Middle frontal gyrus (tissue), 1 donor: ENCODE data around the gene SEC22C.
"Not testable (repeated sequence)": the region's sequence is repeated elsewhere in the genome, so short reads cannot be mapped to it uniquely, and the experiment has no call there.

Experiments
- DNase-seq: peaks from one replicate; pipeline ENCODE4 v3.0.0-alpha.2; 2015; ENCODE audit warnings: low spot score; ENCODE audit errors: extremely low spot score

The SEC22C gene, protein sequence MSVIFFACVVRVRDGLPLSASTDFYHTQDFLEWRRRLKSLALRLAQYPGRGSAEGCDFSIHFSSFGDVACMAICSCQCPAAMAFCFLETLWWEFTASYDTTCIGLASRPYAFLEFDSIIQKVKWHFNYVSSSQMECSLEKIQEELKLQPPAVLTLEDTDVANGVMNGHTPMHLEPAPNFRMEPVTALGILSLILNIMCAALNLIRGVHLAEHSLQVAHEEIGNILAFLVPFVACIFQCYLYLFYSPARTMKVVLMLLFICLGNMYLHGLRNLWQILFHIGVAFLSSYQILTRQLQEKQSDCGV

DNA sequence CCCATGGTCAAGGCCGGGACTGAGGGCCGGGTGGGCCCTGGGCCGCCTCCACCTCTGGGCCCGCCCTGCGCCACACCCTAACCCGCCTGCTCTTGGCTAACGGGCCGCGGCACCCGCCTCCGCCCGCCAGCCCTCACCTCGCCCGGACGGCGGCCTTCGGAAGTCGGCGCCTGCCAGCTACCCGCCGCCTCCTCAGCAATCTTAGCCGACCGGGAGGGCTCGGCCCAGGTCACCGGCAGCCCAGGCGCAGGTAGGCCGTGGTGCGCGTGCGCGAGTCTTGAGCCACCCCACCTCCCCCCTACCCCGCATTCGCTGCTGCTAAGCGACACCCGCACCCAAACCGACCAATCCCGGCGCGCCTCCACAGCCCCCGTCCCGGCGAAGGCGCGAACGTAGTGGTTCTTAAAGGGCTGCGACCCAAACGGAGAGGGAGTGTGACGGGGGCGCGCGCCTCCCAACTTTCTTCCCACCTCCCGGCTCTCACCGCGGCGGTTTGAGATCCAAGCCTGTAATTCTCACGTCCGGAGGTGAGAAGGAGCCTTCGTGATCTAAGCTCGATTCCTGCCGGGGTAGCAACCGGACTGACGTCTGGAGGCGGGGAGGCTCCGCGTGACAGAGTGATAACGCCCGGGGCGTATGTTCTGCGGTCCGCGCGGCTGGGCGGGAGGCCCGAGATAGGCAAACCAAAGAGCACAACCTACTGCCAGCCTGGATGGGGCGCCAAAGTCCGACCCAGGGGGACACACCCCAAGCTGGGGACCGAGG, at the start of gene SEC22C:
SEC22C (minus strand) TSS at position 259 of the 765 bp plus-strand sequence. CDS start 12,921 bp downstream, outside the sequence.
- DNase-seq: peak; percentile 86

DNA sequence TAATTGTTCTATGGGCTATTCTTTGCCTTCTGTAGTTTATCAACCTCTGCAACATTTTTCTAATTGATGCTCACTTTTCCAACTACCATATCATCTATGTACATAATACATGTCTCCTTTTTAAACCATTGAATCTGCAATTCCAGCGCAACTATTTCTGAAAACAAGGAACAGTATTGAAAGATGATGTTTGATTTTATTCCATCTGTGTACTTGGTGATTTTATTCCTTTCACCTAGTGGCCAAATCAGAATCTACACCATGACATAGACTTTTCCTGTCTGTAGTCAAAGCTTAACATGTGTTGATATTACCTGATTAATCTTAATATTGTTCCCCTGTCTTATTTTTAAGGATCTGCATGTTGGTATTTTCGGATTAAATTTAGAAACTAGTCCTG, 31.7 kb upstream of the SEC22C start:
- no peak for DNase-seq

DNA sequence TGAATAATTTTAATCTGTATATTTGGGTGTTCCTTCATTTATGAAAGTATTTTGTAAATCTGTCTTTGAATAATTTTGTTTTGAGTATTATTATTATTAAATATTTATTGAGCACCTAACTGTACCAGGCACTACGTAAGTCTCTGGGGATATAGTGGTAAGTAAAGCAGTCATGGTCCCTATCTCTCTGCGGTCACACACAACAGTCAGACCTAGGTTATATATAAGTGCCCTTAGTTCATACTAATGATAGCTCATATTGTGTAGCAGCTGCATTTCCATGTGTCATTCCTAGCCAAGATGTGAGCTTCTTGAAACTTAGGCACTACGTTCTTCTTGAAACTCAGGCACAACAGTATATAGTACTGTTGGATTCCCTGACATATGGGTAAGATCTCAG, 31.2 kb upstream of the SEC22C start:
- no peak for DNase-seq

DNA sequence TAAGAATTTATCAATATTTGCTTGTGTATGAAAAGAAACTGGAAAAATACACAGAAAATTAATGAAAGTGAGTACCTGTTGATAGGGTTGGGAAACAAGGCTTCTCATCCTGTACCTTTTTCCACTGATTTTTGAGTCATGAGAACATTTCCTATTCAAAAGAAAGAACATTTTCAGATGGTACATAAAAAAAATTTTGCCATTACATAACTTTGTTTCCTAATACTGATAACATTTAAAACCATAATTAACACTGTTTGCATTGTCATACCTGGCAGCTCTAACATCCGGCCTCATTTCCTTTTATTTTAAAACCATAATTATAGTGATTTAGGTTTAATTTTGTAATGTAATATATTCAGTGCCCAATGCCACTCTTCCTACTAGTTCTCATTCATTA, 30.4 kb upstream of the SEC22C start:
- DNase-seq: no peak

DNA sequence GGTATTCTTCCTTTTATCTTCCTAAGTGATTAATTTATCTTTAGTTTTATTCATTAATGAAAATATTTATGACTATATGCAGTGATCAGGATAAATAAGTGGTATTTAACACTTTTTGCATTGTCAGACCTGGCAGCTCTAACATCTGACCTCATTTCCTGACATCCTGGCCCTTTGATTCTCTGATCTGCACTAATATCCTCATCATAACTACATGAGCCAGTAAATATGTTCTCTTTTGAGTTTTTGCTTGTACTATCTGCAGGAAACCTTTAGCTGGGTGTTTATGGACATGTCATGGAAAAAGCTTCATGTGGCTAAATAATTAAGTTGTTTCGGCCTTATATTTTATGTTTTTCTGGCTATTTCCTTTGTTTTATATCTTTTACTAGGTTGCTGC, 29.2 kb upstream of the SEC22C start:
- DNase-seq: no peak

DNA sequence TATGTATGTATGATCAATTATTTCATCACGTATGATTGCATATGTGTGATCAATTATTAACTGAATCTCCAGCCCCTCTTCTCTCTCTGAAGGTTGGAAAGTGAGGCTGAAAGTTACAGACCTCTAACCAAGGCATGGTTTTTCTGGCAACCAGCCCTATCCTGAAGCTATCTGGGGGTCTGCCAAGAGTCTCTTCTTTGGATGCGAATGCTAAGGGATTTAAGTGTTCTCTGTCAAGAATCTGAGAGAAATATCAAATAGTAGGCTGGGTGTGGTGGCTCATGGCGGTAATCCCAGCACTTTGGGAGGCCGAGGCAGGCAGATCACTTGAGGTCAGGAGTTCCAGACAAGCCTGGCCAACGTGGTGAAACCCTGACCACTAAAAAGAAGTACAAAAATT, 26.8 kb upstream of the SEC22C start:
- no peak for DNase-seq

DNA sequence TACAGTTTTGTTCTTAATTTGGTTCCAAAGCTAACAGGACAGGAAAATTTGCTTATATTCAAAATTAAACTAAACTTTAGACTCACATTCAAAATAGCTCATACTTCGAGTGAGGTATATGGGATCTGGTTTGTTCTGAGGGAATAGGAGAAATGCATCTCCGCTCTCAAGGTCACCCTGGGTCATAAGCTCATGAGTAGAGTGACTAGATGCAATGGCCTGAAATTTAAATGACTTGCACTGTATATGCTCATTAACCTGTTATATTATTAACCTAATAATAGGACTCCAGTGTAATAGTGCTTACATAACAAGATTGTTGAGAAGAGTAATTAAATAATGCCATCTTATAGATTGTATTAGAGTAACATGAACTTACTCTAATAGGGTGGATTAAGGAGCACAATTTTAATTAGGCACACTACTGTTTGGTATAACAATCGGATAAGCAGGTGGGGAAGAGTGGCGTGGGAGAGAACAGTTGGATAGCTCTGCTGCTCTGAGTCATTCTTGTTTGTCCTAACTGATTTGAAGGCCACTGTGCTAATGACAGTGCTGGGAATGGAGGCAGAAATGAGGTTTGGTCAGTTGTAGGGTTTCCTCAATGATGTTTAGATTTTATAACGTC, 23.9 kb upstream of the SEC22C start:
- no peak for DNase-seq

DNA sequence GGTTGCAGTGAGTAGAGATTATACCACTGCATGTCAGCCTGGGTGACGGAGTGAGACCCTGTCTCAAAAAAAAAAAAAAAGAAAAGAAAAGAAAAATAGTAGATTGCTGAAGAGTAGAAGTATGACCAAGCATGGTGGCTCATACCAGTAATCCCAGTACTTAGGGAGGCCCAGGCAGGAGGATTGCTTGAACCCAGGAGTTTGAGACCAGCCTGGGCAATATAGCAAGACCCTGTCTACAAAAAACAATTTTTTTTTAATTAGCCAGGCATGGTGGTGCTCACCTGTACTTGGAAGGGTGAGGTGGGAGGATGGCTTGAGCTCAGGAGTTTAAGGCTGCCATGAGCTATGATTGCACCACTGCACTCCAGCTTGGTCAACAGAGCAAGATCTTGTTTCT, 21.2 kb upstream of the SEC22C start:
- DNase-seq: no peak

DNA sequence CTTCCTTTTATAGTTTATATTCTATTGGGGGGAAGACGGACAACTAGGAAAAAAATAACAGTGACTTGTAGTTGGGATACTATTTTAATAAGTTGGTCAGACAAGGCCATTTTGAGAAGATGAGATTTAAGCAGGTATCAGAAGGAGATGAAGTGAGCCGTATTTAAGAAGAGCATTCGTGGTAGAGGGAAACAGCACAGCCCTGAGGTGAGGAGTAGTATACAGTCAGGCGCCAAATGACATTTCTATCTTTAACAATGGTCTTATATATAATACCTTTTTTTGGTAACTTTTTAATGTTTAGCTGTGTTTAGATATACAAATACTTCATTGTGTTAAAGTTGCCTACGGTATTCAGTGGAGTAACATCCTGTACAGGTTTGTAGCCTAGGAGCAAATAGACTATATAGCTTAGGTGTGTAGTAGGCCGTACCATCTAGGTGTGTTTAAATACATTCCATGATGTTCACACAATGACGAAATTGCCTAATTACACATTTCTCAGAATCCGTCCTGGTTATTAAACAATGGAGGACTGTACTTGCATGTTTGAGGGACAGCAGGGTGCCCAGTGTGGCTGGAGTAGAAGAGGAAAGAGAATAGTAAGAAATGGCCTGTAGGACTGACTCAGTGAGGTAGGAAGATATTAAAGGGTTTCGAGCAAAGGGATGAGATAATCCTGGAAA, 20.3 kb upstream of the SEC22C start:
- DNase-seq: no peak

DNA sequence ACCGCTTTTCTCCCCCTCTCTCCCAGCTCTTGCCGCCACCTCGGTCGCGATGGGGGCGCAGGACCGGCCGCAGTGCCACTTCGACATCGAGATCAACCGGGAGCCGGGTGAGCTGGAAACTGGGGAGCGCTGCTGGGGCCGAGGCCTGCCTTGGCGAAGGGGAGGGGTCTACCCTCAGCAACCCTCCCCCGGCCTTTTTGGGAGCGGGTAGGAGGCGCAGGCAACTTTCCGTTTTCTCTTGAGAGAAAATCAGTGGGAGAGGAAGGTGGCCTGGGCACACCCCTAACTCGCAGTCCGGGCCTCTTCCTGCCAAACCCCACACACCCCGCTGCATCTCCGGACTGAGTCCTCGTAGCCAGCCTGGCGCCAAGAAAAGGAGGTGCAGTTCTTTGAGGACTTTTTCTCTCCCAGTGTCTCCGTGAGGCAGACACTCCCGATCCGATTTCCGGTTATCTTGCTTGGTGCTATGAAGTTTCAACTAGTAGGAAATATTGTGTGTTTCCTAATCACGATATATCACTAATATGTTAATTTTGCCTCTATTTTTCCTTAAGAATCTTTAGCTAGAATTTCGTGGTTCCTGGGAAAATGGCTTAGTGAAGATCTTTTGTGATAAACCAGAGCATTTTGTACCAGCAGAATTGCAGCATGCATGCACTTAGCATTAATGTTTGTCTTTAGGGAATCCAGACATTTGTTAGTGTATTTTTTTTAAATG, 19.4 kb upstream of the SEC22C start:
- no peak for DNase-seq

DNA sequence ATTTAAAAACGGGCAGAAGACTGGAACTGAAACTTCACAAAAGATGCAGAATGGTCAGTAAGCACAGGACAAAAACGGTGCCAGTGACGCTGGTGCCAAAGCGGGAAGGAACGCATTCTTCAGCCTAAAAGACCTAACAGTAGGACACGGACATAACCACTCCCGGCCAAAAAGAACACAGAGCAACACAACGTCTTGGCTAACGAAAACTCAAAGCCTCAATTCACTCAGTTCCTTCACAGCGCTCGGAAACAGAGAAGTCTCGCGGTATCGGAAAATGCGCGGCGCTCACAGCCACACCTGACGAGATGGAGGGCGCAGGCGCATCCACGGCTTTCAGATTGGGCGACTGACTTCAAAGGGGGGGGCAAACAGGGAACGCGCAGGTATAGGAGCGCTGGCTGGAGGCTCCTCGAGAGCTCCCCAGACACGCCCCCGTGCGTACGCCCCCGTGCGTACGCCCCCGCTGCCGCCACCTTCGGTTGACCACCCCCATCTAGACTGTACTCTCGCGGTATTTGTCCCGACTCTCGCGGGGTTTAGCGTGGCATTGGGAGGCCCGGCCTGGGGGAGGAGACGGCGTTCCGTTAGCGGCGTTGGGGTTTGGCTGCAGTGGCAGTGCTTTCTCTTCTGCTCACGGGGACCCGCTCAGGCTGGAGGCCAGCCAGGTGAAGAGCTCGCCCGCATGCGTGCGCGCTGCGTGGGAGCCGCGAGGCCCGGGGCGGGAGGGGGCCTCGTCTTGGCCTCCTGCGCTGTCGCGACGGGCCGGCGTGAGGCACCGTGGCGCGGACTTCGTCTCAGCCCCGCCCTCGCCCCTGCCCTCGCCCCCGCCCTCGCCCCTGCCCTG, 18.6 kb upstream of the SEC22C start, which contains the start of gene NKTR:
NKTR (plus strand) TSS at position 576 of the 847 bp plus-strand sequence. CDS start 321 bp downstream, outside the sequence.
- DNase-seq: peak; percentile 90

DNA sequence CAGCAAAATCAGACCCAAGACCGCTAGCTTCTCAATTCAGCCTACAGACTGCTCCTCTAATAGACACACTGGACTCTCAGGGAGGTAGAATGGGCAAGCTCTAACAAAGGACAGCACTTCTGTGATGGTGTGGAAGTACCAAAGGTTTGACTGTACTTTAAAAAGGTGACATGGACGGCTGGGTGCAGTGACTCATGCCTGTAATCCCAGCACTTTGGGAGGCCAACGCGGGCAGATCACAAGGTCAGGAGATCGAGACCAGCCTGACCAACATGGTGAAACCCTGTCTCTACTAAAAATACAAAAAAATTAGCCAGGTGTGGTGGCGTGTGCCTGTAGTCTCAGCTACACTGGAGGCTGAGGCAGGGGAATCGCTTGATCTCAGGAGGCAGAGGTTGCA, 15.3 kb upstream of the SEC22C start:
- DNase-seq: not testable (repeated sequence)

DNA sequence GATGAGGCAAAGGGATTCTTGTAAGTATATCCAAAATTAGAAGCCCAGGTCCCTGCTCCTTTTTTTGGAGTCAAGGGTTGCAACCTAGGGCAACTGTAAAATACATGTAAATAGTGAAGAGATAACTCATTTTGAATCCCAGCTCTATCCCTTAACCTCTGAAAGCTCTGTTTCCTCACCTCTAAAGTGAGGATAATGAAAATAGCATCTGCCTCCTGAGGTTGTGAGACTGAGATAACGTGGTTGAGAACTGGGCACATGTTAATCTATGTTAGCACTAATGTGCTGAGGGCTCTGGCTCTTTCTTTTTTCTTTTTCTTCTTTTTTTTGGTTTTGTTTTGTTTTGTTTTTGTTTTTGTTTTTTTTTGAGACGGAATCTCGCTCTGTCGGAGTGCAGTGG, 13.9 kb upstream of the SEC22C start:
- DNase-seq: no peak

DNA sequence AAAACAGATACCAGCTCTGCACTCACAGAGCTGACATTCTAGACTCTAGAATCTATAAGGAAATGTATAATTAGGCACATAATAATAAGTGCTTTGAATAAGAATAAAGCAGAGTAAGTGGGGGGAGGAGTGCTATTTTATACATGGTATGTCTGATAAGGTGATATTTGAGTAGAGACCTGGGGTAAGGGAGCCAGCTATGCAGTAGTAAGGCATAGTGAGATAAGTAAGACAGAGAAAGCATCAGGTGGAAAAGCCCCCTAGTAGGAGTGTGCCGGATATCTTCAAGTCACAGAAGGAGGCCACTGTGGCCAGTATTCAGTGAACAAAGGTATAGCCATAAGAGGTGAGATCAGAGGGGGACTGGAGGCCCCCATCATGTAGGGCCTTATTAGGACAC, 11.9 kb upstream of the SEC22C start:
- DNase-seq: no peak

DNA sequence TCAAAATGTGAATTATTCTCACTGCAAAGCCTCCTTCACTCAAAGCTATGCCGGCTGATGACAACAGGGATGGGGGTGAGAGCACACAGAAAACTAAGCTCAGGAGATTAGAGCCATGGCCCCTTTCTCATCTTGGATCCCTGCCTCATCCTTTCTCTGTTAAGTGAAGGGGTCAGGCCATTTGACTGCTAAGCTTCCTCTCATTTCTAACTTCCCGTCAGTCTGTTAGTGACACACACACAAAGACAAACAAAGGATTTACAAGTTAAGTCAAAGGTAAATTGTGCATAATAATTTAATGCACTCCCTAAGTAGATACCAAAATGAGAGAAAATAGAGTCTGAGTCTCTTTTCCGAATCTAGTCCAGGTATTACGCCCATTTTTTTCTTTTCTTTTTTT, 10.0 kb upstream of the SEC22C start:
- DNase-seq: no peak

DNA sequence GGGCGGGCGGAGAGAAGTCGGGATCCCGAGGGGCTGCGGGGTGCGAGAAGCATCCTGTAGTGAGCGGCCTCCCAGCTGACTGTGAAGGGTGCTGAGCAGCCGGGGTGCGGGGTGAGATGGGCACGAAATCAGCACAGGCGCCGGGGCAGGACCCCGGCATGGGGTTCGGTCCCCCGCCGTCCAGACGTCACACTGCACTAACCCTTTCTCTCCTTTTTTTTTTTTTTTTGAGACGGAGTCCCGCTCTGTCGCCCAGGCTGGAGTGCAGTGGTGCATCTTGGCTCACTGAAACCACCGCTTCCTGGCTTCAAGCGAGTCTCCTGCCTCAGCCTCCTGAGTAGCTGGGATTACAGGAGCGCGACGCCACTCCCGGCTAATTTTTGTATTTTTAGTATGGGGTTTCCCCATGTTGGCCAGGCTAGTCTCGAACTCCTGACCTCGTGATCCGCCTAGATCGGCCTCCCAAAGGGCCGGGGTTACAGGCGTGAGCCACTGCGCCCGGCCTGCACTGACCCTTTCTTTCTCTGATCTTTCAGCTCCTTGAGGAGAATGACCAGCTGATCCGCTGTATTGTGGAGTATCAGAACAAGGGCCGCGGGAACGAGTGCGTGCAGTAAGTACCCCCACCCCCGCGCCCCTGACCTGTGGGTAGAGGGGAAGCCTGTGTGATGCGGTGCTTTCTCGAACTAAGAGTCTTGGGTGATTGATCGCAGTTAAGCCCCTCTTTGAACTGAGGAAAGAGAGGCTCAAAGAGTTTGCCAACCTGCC, 9.4 kb upstream of the SEC22C start:
- no peak for DNase-seq

DNA sequence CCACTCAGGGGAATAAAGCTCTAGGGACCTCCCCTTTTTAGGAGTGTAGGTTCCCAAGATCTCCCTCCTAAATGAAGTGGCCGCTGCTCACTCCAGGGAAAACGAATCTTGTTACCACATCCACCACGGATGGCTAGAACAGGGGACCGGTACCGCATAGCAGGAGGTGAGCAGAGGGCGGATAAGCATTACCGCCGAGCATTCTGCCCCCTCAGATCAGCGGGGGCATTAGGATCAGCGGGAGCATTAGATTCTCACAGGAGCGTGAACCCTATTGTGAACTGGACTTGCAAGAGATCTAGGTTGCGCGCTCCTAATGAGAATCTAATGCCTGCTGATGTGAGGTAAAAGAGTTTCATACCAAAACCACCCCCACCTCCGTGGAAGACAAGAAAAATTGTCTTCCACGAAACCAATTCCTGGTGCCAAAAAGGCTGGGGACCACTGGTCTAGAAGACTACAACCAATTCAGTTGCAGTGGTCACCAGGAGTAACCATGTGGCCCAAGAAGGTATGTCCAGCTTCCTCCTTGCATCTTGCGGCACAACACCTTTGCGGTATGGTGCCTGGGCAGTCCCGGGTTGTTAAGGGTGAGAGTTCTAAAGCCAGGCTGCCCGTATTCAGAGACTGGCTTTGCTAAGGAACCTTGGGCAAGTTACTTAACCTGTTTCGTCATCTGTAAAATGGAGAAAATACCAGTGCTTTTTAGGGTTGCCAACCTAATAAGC, 7.8 kb upstream of the SEC22C start:
- no peak for DNase-seq

DNA sequence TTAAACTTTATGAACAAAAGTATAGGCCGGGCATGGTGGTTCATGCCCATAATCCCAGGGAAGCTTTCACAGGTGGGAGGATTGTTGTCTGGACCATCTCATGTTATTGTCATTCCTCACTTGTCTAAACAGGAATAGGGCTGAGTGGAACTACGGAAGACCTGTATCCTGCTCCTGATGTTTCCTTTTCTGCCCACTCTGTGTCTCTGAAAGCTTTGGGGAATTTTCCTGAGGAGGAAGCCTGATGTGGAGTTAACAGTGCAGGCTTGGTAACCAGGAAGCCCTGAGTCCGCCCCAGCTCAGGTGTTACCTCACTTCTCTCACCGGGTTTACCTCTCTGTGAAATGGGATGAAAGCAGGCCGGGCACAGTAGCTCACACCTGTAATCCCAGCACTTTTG, 6.9 kb upstream of the SEC22C start:
- DNase-seq: no peak
